8988T (cell line): ENCODE measurements around the gene PCP4.

ENCODE experiments used
- DNase-seq: peaks from one replicate; pipeline ENCODE4 v3.0.0; 2011

PCP4 gene

GRCh38 chr21:39976800-39977199, 109.6 kb downstream of the PCP4 start:
- no peak for DNase-seq
